Measurements from ENCODE around the gene UBE2E2.

Gene UBE2E2

DNA sequence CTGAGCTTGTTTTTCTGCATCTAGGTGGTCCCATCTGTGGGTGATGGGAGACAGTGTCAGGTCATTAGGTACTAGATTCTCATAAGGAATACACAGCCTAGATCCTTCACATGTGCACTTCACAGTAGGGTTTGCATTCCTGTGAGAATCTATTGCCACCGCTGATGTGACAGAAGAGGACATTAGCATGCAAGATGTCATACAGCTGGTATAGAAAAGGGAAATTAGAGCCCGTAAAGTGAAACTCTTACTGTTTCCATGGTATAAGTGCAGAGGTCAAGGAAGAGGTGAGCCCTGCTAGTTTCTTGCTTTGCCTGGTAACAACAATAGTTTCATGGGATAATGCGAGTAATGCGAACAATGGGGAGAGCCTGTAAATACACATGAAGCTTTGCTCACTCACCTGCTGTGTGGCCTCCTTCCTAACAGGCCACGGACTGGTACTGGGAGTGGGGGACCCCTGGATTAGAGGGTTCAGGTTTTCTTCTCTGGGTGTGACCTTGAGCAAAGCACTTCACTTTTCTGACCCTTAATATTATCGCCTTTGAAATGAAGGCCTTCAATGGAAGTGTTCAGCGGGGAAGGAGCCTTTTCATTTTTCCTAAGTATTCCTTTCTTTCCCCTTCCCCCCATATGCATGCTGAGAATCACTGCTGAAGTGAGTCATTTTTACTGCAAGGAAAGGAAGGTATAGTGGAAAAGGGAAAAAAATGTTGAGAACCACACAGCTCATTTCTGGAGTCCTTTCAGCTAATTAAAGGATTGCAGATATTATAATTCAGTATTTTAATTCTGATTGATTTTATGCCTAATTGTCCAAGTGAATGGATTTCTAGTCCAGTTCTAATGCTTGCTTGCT lies 286.4 kb downstream of the UBE2E2 start:
- DNase-seq, result no peak

DNA sequence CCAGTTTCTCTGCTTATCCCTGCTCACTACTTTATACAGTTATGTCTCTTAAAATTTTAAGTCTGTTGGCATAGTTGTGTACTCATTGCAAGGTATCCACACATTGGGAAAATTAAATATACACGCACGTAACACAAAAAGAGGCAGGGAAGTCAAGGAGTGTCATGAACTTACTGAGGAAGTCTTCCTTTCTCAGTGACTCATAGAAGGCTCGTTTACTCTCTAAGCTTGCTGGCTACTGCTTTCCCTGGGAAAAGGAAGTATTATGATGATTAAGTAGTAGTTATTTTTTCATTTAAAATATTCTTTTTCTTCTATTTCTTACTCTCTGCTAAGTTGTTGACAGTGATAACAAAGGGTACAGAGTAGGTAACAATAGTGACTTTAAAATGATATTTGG lies 287.3 kb downstream of the UBE2E2 start:
- DNase-seq, result no peak

DNA sequence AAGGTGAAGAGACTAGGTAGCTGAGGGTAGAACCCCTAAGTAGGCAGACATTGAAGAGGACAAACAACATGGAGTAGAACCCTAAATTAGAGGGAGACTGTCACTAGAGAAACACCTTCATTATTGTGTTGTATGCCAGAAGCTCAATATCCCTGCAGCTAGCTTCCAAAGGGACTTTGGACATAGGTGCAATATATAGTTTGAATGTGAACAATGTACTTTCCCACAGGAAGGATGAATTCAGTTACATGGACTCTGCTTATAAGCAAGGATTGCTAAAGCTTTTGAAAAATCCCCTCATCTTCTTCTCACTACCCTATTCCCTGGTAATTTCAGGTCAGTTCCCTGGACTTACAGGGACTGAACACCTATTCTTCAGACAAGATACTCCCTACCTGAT lies 288.9 kb downstream of the UBE2E2 start:
- no peak for DNase-seq

DNA sequence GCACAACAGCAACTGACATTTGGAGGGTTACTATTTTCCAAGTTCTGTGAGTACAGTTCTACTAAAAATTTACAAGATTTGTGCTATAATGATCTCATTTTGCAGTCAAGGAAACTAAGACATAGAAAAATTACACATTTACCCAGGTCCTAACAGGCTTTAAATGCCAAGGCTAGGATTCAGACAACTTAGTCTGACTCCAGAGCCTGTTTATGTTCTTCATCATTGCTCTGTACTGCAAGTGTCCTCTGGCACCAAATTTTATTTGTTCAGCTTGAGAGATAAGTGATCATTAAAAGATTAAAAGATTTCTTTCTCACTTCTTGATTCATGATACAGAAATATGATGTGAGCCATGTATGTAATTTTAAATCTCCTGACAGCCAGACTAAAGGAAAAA lies 290.8 kb downstream of the UBE2E2 start:
- no peak for DNase-seq

DNA sequence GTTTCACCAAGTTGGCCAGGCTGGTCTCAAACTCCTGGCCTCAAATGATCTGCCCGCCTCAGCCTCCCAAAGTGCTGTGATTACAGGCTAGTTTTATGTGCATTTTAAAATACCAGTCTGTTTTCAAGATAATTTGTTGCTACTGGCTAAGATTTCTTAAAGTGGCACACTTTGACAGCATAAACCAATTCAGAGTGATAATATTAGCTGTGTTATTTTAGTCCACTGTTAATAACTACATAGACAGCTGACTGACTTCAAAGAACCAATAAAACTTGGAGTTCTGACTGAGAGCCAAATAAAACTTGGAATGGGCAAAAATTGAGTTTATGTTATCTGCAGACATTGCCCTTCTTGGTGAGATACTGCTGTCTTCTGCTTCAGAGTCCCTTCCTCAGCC lies 291.8 kb downstream of the UBE2E2 start:
- no peak for DNase-seq

DNA sequence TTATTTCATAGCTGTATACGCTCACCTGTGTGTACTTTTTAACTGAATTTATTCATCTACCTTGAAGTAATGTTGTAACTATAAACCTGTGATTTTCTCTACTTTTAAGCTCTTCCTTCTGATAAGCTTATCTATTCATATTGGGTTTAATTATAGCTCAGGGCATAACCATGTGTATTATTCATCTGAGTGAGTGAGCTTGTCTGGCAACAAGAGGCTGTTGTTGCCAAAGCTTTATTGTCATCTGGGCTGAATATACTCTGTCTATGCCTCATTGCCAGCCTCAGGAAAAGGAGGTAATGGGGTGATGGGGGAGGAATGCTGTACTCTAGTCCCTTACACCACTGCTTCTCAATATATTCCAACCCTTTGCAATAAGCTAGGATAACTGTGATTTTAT lies 292.4 kb downstream of the UBE2E2 start:
- no peak for DNase-seq

DNA sequence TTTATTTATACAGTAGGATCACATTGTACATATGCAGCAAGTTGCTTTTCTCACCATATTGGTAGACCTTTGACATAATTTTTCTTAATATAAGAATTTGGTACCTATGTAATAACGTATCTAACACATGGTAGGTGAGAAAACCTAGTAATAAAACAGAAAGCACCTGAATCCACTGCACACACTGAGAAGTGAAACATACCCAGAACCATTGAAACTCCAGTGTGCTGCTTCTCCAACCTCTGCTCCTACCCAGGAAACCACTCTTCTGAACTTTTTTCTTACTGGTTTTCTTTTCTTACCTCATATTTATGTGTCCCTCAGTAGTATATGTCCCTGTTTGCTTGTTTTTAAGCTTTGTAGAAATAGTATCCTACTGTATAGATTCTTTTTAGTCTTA lies 293.0 kb downstream of the UBE2E2 start:
- DNase-seq, result no peak

DNA sequence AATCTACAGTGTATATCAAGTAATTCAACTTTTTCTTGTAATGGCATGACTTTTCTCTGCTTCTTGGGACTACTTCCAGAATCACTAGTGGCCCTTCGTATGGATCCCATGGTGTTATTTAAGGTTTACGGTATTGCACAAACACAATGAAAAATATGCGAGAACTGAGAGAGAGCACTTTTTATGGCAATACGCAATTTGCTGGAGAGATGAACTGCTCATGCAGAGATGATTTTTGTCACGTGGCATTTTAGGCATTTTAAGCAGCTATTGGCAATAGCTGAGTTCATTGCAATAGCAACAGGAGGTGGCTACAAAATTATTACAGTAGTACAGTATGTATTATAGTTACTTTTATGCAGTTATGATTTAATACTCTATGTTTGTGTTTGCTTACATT lies 294.0 kb downstream of the UBE2E2 start:
- DNase-seq, result no peak

DNA sequence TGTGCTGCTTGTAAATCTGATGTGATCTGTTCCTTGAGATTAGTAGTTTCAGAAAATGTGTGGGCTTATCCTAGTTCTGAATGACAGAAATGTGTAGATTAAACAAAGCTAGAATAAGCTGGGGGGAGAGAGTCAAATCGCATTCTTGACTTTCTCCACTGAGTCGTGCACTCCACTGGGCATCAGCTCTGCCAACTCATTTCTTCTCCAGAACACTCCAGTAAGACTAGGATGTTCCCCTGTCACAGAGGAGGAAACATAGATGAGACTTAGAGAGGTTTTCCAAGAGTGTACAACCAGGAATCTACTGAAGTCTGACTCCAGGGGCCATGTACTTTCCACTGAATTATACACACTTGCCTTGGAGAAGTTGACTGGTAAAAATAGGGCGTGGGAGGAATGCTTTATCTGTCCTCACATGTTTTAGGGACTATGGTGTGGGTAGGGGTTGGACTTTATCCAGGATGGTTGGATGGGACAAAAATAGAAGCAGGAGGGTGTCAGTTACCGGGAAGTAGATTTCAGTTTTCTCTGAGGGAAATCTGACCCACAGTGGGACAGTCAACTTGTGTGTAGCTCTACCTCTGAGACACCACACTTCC lies 298.2 kb downstream of the UBE2E2 start:
- no peak for DNase-seq

DNA sequence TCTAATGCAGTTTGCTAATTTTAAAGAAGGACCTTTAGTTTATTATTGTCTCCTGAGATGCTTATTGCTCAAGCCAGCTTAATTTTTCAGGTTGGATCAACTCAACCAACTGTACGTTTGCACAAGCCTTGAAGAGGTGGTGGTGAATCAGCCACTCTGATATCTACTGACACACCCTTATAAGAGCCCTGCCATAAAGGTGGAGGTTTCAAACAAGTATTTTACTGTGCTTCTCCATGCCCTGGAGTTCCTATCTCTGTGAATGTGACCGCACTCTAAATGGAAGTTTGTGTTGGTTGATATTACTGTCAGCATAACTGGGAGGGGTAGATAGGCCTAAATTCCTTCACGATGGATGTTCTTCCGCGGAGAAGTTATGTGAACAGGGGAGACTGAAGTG lies 305.3 kb downstream of the UBE2E2 start:
- no peak for DNase-seq

DNA sequence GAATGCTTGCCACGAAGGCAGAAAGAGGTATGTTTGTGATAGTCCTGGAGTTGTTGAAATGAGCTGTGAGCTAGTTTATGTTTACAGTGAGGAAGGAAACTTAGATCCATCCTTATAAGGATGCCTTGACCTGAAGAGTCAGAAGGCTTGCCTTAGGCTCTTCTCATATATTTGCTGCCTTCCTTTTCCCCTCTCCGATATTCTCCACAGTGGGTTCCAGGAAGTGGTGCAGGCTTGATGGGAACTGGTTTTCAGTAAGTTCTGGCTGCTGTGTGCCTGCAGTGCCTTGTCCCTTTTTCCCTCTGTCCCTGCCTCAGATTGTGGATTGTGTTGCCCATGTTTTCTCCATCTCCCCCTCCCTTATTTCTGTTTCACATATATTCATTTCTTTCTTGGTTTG lies 315.3 kb downstream of the UBE2E2 start:
- DNase-seq, result no peak

DNA sequence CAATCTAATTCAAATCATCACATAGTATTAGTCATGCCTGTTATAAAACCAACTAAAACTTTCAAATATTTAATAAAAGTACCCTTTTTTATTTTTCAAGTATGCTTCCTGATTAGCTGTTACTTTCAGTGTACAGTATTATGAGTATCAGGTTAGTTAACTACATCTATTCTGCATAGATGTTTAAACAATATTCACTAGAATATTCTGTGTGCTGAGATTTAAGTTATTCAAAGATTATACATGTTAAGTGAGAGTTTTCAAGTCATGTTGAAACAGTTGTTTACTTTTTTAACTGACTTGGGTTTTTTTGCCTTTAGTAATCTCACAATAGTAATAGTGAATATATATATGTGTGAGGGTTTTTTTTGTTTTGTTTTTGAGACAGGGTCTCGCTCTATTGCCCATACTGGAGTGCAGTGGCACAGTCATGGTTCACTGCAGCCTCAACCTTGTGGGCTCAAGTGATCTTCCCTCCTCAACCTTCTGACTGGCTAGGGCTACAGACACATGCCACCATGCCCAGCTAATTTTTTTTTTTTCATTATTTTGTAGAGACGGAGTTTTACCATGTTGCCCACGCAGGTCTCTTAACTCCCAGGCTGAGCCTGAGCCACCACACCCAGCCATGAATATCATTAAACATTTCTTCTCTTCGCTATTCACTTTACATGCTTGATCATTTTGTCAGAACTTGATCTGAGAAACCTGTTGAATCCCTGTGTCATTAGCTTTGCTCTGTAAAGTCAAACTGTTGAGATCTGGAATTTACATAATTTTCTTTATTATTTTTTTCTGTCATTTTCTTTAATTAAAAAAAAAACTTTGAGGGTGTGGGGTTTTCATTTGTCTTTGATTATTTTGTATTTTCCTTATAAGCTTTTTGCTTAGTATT lies 316.4 kb downstream of the UBE2E2 start:
- no peak for DNase-seq

DNA sequence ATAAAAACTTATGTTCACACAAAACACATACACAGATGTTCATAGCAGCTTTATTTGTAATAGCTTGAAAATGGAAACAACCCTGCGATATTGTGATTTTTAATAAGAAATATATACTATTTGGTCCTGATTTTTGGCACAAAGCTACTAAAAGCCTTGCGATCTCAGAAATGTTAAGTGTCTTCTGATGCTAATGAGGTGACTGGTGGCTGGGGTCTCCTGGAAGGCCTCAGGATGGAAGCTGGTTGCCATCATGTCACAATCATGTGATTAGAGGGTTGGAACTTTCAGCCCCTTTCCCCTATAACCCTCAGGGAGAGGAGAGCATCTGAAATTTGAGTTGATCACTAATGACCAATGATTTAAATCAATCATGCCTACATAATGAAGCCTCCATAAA lies 324.2 kb downstream of the UBE2E2 start:
- no peak for DNase-seq

DNA sequence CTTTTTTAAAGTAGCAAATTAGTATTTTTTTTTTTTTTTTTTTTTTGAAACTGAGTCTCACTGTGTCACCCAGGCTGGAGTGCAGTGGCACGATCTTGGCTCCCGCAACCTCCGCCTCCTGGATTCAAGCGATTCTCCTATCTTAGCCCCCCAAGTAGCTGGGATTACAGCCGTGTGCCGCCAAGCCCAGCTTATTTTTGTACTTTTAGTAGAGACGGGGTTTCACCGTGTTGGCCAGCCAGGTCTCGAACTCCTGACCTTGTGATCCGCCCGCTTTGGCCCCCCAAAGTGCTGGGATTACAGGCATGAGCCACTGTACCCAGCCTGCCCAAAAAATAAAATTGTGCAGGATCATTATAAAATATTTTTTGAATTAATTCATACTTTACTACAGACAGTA lies 330.5 kb downstream of the UBE2E2 start:
- no peak for DNase-seq

DNA sequence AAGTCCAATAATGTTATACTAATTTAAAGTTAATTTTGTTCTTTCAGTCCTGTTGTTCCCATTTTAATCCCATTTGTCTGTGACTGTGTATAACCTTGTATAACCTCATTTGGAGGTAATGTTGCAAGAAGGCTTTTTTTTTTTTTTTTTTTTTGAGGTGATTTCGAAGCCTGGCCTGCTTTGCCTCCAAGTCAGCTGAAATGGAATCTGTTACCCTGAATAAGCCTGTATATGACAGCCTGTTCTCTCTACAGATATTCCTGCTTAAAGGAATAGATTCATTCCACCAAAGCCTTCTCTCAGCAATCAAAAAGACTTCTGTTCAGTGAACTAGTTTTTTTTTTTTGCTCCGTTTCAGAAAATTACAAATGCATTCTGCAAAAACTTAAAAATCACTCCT lies 330.9 kb downstream of the UBE2E2 start:
- DNase-seq, result no peak

DNA sequence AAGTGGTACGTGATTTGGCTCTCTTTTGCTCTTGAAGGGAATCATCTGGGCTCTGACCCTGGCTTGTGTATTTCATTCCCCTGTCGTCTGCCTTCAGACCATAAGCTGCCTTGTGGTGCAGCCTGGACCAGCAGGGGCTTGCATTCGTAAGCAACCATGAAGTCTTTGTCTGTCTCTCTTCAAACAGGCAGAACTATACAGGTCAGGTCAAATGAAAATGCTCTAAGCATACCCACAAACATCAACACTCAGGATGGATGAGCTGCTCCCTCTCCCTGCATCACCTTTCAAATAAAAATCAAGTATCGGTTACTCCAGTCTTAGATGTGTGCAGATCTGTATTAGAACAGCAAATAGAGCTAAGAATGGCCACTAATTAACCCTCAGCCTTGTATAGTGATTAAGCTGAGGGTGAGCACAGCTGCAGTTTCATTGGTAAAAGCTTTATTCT lies 334.0 kb downstream of the UBE2E2 start:
- no peak for DNase-seq

DNA sequence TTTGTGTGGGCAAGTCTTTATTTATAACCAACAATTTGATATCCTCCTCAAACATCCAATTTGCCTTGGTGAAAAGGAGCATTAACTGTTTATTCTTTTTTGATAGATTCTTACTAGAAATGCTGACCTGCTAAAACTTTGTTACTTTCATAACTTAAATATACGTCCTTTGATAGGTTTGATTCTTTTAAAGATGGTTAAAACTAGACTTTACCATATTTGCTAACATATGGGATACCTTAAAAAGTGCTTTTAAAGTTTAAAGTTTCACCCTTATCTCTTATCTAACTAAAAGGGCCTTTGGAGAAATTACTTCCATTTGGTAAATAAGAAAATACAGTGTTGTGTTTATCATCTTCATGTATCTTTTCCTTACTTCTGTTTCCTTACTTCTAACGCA lies 336.1 kb downstream of the UBE2E2 start:
- no peak for DNase-seq

DNA sequence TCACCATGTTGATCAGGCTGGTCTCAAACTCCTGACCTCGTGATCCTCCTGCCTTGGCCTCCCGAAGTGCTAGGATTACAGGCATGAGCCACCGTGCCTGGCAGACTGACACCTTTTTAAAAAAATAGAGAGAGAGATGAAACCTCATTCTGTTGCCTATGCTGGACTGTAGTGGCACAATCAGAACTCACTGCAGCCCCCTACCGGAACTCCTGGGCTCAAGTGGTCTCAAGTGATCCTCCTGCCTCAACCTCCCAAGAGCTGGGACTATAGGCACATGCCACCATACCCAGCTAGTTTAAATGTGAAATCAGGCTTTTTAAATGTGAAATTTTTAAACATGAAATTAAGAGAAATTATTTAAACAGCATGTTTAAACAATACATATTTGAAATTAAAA lies 337.5 kb downstream of the UBE2E2 start:
- DNase-seq, result no peak

DNA sequence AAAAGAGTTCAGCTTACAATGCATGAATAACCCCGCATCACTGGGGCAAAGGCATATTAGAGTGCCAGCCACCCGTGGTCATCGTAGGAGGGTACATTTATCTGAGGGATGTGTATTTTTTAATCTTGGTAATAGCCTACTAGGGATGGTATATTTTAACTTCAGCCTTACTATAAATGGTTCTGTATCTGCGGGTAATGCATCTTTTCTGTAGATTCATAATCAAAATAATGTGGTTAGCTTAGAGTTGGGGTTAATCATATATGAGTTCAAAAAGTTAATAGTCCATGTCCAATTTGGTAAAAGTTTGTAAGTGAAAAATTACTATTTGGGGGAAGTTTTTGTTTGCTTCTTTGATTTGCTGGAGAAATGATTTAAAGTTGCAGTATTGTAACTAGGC lies 339.0 kb downstream of the UBE2E2 start:
- no peak for DNase-seq

DNA sequence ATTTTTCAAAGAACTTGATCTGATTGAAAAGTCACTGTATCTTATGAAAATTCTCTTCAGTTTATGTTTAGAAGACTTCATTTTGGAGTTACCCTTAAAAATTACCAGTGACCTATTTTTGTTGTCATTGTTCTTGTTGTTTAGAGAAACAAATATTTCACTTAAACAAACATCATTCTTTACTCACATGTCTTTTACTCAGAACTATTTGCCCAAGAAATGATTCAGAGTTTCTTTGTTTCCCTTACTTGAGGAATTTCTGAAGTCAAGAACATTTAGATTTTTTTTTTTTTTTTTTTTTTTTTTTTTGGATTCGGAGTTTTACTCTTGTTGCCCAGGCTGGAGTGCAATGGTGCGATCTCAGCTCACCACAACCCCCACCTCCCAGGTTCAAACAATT lies 343.1 kb downstream of the UBE2E2 start:
- no peak for DNase-seq

DNA sequence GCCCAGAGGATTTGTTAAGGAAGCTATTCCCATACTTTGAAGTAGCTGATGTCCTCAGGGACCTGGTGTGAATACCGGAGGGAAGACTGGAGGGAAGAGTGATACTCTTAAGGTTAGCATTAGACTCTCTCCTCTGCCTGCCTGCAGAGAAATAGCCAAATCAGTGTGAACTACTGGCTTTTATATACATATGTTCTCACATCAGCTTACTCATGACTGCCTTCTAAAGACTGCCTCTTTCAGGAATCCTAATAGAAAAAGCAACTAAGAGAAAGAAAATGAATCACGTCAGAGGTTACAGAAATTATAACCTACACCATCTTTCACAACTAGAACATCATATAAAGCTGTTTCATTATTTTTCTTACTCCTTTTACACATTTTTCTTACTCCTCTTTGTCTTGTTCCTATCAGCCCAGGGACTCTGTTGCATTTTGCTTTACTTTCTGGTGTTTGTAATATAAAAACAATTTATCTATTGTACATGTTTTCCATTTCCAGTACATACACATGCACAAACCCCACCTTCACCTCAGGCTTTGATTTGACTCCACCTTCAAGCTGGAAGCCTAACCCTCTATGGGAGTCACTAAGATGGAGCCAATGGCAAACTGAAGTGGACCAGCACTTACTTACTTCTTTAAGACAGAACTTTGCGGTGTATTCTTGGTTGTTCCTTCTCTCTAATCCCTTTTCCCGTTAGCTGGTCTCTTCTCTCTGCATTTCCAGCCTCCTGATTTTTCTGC lies 345.0 kb downstream of the UBE2E2 start:
- no peak for DNase-seq

DNA sequence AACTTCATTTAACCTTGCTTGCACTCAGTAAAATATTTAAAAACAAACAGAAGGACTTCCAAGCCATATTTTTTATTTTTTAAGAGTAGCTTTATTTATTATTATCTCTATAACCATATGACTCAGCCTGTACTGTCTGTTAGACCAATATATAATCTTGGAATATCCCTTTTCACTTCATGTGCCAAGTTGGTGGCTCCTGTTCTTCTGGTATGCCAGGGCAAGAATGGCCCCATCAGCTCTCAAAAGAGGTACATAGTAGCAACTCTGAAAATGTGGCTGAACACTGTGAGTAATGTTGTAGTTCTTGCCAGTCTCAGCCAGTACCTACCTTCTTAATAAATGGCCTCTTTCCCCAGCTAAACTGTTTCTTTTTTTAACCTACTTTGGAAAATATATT lies 345.6 kb downstream of the UBE2E2 start:
- DNase-seq, result no peak

Measured in SIG-M5 (cell line).